ENCODE data around the gene SYMPK. TPM values are rescaled to one million over a fixed set of nuclear protein-coding genes. Genes with fewer than 3 reads are reported as not detected.

The SYMPK gene
- total RNA-seq, 2 experiments from 2014 or later = 63.3 to 65.0 TPM

GRCh38 chr19:45879055-45879454, 16.1 kb upstream of the SYMPK start:
- no peak for TF ChIP-seq CTCF (IDR thresholded peaks at IDR 0.05)
- Mint-ChIP-seq H3K4me3 (no peak overlapping the region), H3K27me3 (peaks cover 34% of the 10 kb centered on the region), H3K4me1 (ENCODE audit: low read depth) (peaks cover 34% of the 10 kb centered on the region), H3K9me3 (no peaks in the 10 kb centered on the region), H3K27ac (no peak overlapping the region), H3K36me3 (ENCODE audit: low read depth) (peaks cover 7% of the 10 kb centered on the region)
- H3K4me3 ChIP-seq (ENCODE audit: low read length) = no peak overlapping the region
- peaks cover 0 to 5% of the 10 kb centered on the region in 2 experiments for H3K27me3 ChIP-seq (ENCODE audit: control insufficient read depth in 1 of 2, insufficient read depth in 2 of 2, low read length in 2 of 2)
- H3K36me3 ChIP-seq (ENCODE audit: insufficient read depth, low read length) = peaks cover 3% of the 10 kb centered on the region
- intact Hi-C loops (cut with DNase I, micrococcal nuclease) = no loop called here
- CTCF ChIA-PET = no interaction called here
- H3K4me1 ChIP-seq (ENCODE audit: insufficient read depth, low read length) = peaks cover 31% of the 10 kb centered on the region
- ATAC-seq (ENCODE audit: poor library complexity) (no peak), DNase-seq (no peak)
- POLR2A ChIA-PET = no interaction called here
- H3K9me3 ChIP-seq (ENCODE audit: control insufficient read depth in 1 of 2, insufficient read depth in 1 of 2, low read length in 2 of 2) = peaks cover 0 to 9% of the 10 kb centered on the region in 2 experiments
- no peak overlapping the region for H3K27ac ChIP-seq (ENCODE audit: low read depth in 1 of 2, low read length in 2 of 2)

GRCh38 chr19:45878043-45878794, 15.3 kb upstream of the SYMPK start:
- no peak for DNase-seq
- H3K4me3 ChIP-seq (ENCODE audit: low read length) = no peak overlapping the region
- Mint-ChIP-seq H3K9me3 (no peaks in the 10 kb centered on the region), H3K4me3 (peak overlapping the region; percentile 46), H3K27me3 (peaks cover 34% of the 10 kb centered on the region), H3K36me3 (ENCODE audit: low read depth) (peaks cover under 1% of the 10 kb centered on the region), H3K27ac (no peak overlapping the region), H3K4me1 (ENCODE audit: low read depth) (peaks cover 27% of the 10 kb centered on the region)
- no peak for ATAC-seq (ENCODE audit: poor library complexity)
- intact Hi-C loops (cut with DNase I, micrococcal nuclease) = no loop called here
- H3K4me1 ChIP-seq (ENCODE audit: insufficient read depth, low read length) = peaks cover 22% of the 10 kb centered on the region
- H3K36me3 ChIP-seq (ENCODE audit: insufficient read depth, low read length) = no peaks in the 10 kb centered on the region
- H3K9me3 ChIP-seq (ENCODE audit: control insufficient read depth in 1 of 2, insufficient read depth in 1 of 2, low read length in 2 of 2) = peaks cover 0 to 9% of the 10 kb centered on the region in 2 experiments
- ChIA-PET CTCF (no interaction called here), POLR2A (no interaction called here)
- TF ChIP-seq CTCF (IDR thresholded peaks at IDR 0.05) = no peak
- no peak overlapping the region for H3K27ac ChIP-seq (ENCODE audit: low read depth in 1 of 2, low read length in 2 of 2)
- H3K27me3 ChIP-seq (ENCODE audit: control insufficient read depth in 1 of 2, insufficient read depth in 2 of 2, low read length in 2 of 2) = peaks cover 0 to 5% of the 10 kb centered on the region in 2 experiments

DNA sequence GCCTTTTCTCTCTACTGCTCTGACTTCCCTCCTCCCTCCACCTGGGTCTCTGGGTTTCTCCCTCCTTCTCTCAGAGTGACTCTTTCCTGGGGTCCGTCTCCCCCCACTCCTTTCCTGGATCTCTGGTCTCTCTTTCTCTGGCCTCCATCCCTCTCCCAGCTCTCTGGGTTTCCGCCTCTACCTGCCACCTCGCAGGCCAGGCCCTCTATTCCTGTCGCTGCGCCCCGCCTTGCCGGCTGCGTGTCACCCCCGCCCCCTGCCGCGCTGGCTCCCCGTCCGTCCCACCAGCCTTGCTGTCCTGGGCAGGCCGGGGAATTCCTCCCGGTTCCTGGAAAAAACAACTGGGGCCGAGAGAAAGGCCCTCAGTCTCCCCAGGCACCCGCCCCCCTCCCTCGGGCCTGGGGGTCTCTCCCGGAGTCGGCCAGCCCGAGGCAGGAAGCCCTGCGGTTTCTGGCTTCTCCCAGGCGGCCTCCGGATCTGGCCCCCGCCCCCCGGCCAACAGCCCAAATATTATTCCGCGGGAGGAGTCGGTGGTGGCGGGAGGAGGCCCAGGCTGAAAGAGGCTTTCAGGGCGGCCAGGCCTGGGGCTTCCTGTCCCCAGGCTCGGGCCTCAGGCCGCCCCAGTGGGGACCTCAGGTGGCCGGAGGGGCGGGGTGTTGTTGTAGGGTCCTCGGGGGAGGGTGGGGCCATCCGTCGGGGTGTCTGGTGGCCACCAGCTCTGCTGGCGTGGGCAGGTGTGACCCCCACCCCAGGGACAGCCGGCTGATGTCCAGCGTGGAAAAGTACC, 13.7 kb upstream of the SYMPK start:
- TF ChIP-seq CTCF (IDR thresholded peaks at IDR 0.05) = no peak
- Histone ChIP-seq H3K27me3 (ENCODE audit: control insufficient read depth in 1 of 2, insufficient read depth in 2 of 2, low read length in 2 of 2) (peaks cover 0 to 7% of the 10 kb centered on the region in 2 experiments), H3K4me3 (ENCODE audit: low read length) (peak overlapping the region; percentile 28), H3K9me3 (ENCODE audit: control insufficient read depth in 1 of 2, insufficient read depth in 1 of 2, low read length in 2 of 2) (peaks cover 0 to 9% of the 10 kb centered on the region in 2 experiments), H3K27ac (ENCODE audit: low read depth in 1 of 2, low read length in 2 of 2) (no peak overlapping the region), H3K36me3 (ENCODE audit: insufficient read depth, low read length) (no peaks in the 10 kb centered on the region), H3K4me1 (ENCODE audit: insufficient read depth, low read length) (peaks cover 12% of the 10 kb centered on the region)
- POLR2A ChIA-PET = no interaction called here
- Mint-ChIP-seq H3K9me3 (no peaks in the 10 kb centered on the region), H3K27ac (no peak overlapping the region), H3K27me3 (peaks cover 34% of the 10 kb centered on the region), H3K4me3 (no peak overlapping the region), H3K36me3 (ENCODE audit: low read depth) (no peaks in the 10 kb centered on the region), H3K4me1 (ENCODE audit: low read depth) (peaks cover 19% of the 10 kb centered on the region)
- intact Hi-C loops (cut with DNase I, micrococcal nuclease) = no loop called here
- ATAC-seq (ENCODE audit: poor library complexity) = peak; percentile 67
- DNase-seq = peak in 4 of 14 experiments; percentile 3 to 46 (median 34)
- CTCF ChIA-PET = no interaction called here
